Trophoblast cell (in vitro differentiated cells and primary cell): Measurements from ENCODE around the gene MYO5B.

Source experiments
- DNase-seq, 2 donors: peaks; one replicate each; pipeline ENCODE4 v3.0.0-alpha.2; 2016
- H2AFZ ChIP-seq: 2 replicates; pipeline ENCODE4 v1.6.1; 2013; ENCODE audit warnings: low read length, moderate library complexity, mild to moderate bottlenecking; ENCODE audit not compliant: insufficient read depth, poor library complexity
- H2AK5ac ChIP-seq: 2 replicates; pipeline ENCODE4 v1.6.1; 2013; ENCODE audit warnings: mild to moderate bottlenecking, low read length
- H2BK120ac ChIP-seq: 2 replicates; pipeline ENCODE4 v1.6.1; 2013; ENCODE audit warnings: low read length, mild to moderate bottlenecking, moderate library complexity; ENCODE audit not compliant: insufficient read depth, poor library complexity
- H2BK12ac ChIP-seq: 2 replicates; pipeline ENCODE4 v1.6.1; 2013; ENCODE audit warnings: mild to moderate bottlenecking, low read length, moderate library complexity
- H2BK5ac ChIP-seq: 2 replicates; pipeline ENCODE4 v1.6.1; 2013; ENCODE audit warnings: low read length, low read depth, moderate library complexity, mild to moderate bottlenecking; ENCODE audit not compliant: poor library complexity
- H3K14ac ChIP-seq: 2 replicates; pipeline ENCODE4 v1.6.1; 2013; ENCODE audit warnings: mild to moderate bottlenecking, low read length
- H3K18ac ChIP-seq: 2 replicates; pipeline ENCODE4 v1.6.1; 2013; ENCODE audit warnings: mild to moderate bottlenecking, low read length
- H3K23ac ChIP-seq: 2 replicates; pipeline ENCODE4 v1.6.1; 2013; ENCODE audit warnings: low read length
- H3K27ac ChIP-seq: 2 replicates; pipeline ENCODE4 v1.5.1; 2013; ENCODE audit warnings: low read depth, mild to moderate bottlenecking, inconsistent platforms, low read length, moderate library complexity
- H3K27me3 ChIP-seq: 2 replicates; pipeline ENCODE4 v1.6.1; 2013; ENCODE audit warnings: inconsistent platforms, mild to moderate bottlenecking, low read length, moderate library complexity; ENCODE audit not compliant: insufficient read depth
- H3K36me3 ChIP-seq, 2 experiments: 1 replicate in 1 of 2; 2 replicates in 1 of 2; pipeline ENCODE4 v1.6.1; 2013; ENCODE audit warnings: low read length in 2 of 2, mild to moderate bottlenecking in 2 of 2, moderate library complexity in 1 of 2; ENCODE audit not compliant: insufficient read depth in 2 of 2, control insufficient read depth in 1 of 2
- H3K4ac ChIP-seq: 2 replicates; pipeline ENCODE4 v1.6.1; 2013; ENCODE audit warnings: low read depth, mild to moderate bottlenecking, low read length, moderate library complexity
- H3K4me1 ChIP-seq, 2 experiments: 1 replicate in 1 of 2; 2 replicates in 1 of 2; pipeline ENCODE4 v1.6.1; 2013; ENCODE audit warnings: low read length in 2 of 2, mild to moderate bottlenecking in 2 of 2, moderate library complexity in 1 of 2; ENCODE audit not compliant: insufficient read depth in 2 of 2, control insufficient read depth in 1 of 2
- H3K4me2 ChIP-seq: 2 replicates; pipeline ENCODE4 v1.6.1; 2013; ENCODE audit warnings: inconsistent platforms, mild to moderate bottlenecking, low read length, moderate library complexity
- H3K4me3 ChIP-seq: 2 replicates; pipeline ENCODE4 v1.5.1; 2013; ENCODE audit warnings: mild to moderate bottlenecking, low read depth, low read length, inconsistent platforms
- H3K79me1 ChIP-seq: one replicate; pipeline ENCODE4 v1.6.1; 2013; ENCODE audit warnings: low read length
- H3K79me2 ChIP-seq: 2 replicates; pipeline ENCODE4 v1.6.1; 2013; ENCODE audit warnings: low read length, mild to moderate bottlenecking; ENCODE audit not compliant: control insufficient read depth, insufficient read depth, poor library complexity
- H3K9ac ChIP-seq: 2 replicates; pipeline ENCODE4 v1.6.1; 2013; ENCODE audit warnings: mild to moderate bottlenecking, low read length
- H3K9me3 ChIP-seq: 2 replicates; pipeline ENCODE4 v1.6.1; 2013; ENCODE audit warnings: low read depth, mild to moderate bottlenecking, control low read depth, inconsistent platforms, low read length; ENCODE audit not compliant: insufficient read depth
- H4K12ac ChIP-seq: 2 replicates; pipeline ENCODE4 v1.6.1; 2013; ENCODE audit warnings: low read depth, mild to moderate bottlenecking, low read length, moderate library complexity
- H4K8ac ChIP-seq: 2 replicates; pipeline ENCODE4 v1.6.1; 2013; ENCODE audit warnings: low read depth, mild to moderate bottlenecking, low read length, moderate library complexity
- H4K91ac ChIP-seq: one replicate; pipeline ENCODE4 v1.6.1; 2013; ENCODE audit warnings: low read depth, mild to moderate bottlenecking, low read length, moderate library complexity
- WGBS: extraction: QIAGEN DNeasy Blood & Tissue Kit; methylation state at CpG from one replicate; pipeline ENCODE4 v1.1.7; 2013; ENCODE audit warnings: missing lambda C conversion rate; ENCODE audit not compliant: insufficient read length, insufficient coverage; ENCODE audit errors: extremely low coverage; 5-methylcytosine and 5-hydroxymethylcytosine counted together

The MYO5B gene

DNA sequence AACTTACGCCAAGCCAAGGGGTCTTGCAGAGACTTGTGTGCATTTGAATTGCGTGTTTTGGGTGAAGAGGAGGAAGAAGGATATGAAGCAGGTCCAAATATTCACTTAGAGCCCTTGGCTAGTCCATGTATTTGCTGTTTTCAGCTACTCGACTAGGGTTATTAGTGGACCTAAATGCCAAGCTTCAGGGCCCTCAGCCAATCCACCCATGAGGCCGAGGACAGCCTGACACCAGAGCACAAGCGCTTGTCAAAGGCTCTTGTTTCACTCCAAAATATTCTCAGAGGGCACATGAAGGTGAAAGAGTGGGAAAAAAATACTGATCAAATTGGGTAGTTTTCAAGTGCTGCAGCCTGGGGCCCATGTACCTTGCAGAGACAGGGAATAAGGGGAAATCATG lies 206.8 kb downstream of the MYO5B start:
- Histone ChIP-seq H2AK5ac (no peak overlapping the region), H2AFZ (no peak overlapping the region), H3K4me3 (no peak overlapping the region), H3K36me3 (peaks cover 2 to 3% of the 10 kb centered on the region in 2 experiments), H3K27me3 (no peaks in the 10 kb centered on the region), H4K8ac (no peak overlapping the region), H3K79me2 (no peaks in the 10 kb centered on the region), H4K91ac (no peak overlapping the region), H2BK120ac (no peak overlapping the region), H3K9me3 (peaks cover 3% of the 10 kb centered on the region), H2BK5ac (no peak overlapping the region), H3K4me2 (no peak overlapping the region), H3K23ac (no peak overlapping the region), H4K12ac (no peak overlapping the region), H3K4ac (no peak overlapping the region), H3K18ac (no peak overlapping the region), H3K27ac (no peak overlapping the region), H2BK12ac (no peak overlapping the region), H3K14ac (no peak overlapping the region), H3K4me1 (peaks cover 0 to 4% of the 10 kb centered on the region in 2 experiments), H3K79me1 (no peaks in the 10 kb centered on the region), H3K9ac (no peak overlapping the region)
- WGBS, result no CpG with 5 or more reads among the region's 5 CpGs
- no peak for DNase-seq

DNA sequence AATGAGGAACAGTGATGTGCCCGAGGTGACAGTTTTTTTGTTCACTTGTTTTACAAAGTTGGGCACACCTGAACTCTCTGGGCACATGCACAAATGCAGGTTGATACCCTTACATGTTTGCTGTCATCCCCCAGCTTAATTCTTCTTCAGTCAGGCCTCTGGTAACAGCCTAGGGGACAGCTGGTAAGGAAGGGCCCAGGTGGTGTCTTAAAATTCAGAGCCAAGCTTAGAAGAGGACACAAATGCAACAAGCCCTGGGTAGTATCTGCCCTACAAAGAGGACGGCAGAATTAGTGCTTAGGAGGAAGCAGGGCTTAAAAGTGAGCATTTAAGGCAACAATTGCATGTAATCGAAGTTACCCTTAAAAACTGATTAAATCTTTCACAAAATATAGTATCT lies 209.7 kb downstream of the MYO5B start:
- Histone ChIP-seq H3K4me1 (peaks cover 0 to 4% of the 10 kb centered on the region in 2 experiments), H2BK12ac (no peak overlapping the region), H3K4me2 (no peak overlapping the region), H4K12ac (no peak overlapping the region), H3K79me2 (no peaks in the 10 kb centered on the region), H2BK5ac (no peak overlapping the region), H3K18ac (no peak overlapping the region), H3K79me1 (no peaks in the 10 kb centered on the region), H3K14ac (no peak overlapping the region), H3K9ac (no peak overlapping the region), H2AFZ (no peak overlapping the region), H3K27me3 (no peaks in the 10 kb centered on the region), H4K91ac (no peak overlapping the region), H3K36me3 (peaks cover 2 to 3% of the 10 kb centered on the region in 2 experiments), H3K4me3 (no peak overlapping the region), H3K23ac (no peak overlapping the region), H3K27ac (no peak overlapping the region), H2AK5ac (no peak overlapping the region), H4K8ac (no peak overlapping the region), H3K4ac (no peak overlapping the region), H3K9me3 (peaks cover 3% of the 10 kb centered on the region), H2BK120ac (no peak overlapping the region)
- no CpG with 5 or more reads among the region's 3 CpGs for WGBS
- DNase-seq, result no peak

DNA sequence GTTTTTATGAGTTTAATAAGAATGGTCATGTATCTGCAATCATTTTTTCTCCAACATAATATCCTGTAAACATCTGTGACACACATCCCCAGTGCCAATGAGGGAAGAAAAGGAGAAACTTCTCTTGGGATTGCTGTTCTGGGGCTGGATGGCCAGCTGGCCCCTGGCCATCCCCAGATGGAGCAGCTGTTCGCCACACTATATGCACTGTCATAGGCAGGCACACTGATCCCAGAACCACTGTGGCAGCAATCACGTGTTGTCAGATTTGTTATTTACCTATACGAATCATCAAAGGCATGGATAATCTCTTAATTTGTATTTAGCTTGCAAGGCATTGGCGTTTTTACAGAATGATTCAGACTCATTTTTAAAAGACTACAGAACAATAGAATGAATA lies 214.1 kb downstream of the MYO5B start:
- Histone ChIP-seq H3K9me3 (peaks cover 3% of the 10 kb centered on the region), H4K8ac (no peak overlapping the region), H3K27ac (no peak overlapping the region), H2AFZ (no peak overlapping the region), H3K9ac (no peak overlapping the region), H2BK5ac (no peak overlapping the region), H3K14ac (no peak overlapping the region), H3K4ac (no peak overlapping the region), H3K4me2 (no peak overlapping the region), H3K18ac (no peak overlapping the region), H3K27me3 (no peaks in the 10 kb centered on the region), H2BK12ac (no peak overlapping the region), H3K36me3 (peaks cover 5% of the 10 kb centered on the region in 2 experiments), H2BK120ac (no peak overlapping the region), H2AK5ac (no peak overlapping the region), H3K4me3 (no peak overlapping the region), H4K91ac (no peak overlapping the region), H3K79me1 (no peaks in the 10 kb centered on the region), H3K79me2 (no peaks in the 10 kb centered on the region), H3K23ac (no peak overlapping the region), H3K4me1 (no peaks in the 10 kb centered on the region), H4K12ac (no peak overlapping the region)
- no CpG with 5 or more reads among the region's 4 CpGs for WGBS
- no peak for DNase-seq

DNA sequence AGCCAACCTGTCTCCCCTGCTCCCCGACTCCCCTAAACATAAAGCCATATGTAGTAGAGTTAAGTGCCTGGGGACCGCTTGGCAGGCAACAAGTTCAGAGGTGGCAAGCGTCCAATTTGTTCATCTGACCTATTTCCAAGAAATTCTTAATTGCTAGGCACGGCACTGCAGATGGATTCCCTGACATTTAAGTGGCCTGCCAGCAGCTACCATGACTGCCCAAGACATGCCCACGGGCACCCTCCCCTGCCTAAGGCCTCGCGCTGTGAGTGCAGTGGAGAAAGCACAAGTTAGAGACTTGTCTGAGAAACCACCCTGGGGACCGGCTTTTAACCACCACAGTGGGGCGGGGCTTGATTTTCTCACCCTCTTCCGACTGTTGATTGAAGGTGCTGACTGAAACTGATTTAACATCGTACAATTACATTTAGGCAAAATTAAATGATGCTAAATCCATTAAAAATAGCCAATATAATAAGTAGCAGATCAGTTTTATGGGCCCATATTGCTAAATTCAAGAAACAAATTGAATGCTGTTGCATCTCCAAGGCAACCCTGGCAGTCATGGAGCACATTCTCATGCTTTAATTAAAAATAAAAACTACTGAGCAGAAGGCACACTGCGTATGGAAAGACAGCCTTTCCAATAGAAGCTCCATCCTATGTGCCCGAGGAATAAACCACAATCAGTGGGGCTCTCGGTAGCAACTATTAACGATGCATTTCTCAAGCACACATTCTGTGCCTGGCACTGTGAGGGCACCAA lies 218.0 kb downstream of the MYO5B start:
- no peak overlapping the region for H2BK120ac ChIP-seq
- H3K27ac ChIP-seq, result no peak overlapping the region
- H3K23ac ChIP-seq, result no peak overlapping the region
- H3K14ac ChIP-seq, result no peak overlapping the region
- H4K91ac ChIP-seq, result no peak overlapping the region
- no peak overlapping the region for H2AK5ac ChIP-seq
- H3K79me2 ChIP-seq, result no peaks in the 10 kb centered on the region
- H3K4me2 ChIP-seq, result no peak overlapping the region
- H3K4me1 ChIP-seq, result no peaks in the 10 kb centered on the region
- no peak overlapping the region for H2AFZ ChIP-seq
- H4K12ac ChIP-seq, result no peak overlapping the region
- H3K4me3 ChIP-seq, result no peak overlapping the region
- WGBS, result no CpG with 5 or more reads among the region's 15 CpGs
- no peak overlapping the region for H2BK5ac ChIP-seq
- peaks cover 4 to 5% of the 10 kb centered on the region in 2 experiments for H3K36me3 ChIP-seq
- H3K9me3 ChIP-seq, result no peaks in the 10 kb centered on the region
- H3K79me1 ChIP-seq, result no peaks in the 10 kb centered on the region
- no peak overlapping the region for H4K8ac ChIP-seq
- no peak overlapping the region for H3K4ac ChIP-seq
- H3K18ac ChIP-seq, result no peak overlapping the region
- no peak overlapping the region for H3K9ac ChIP-seq
- DNase-seq, result no peak
- H2BK12ac ChIP-seq, result no peak overlapping the region
- H3K27me3 ChIP-seq, result no peaks in the 10 kb centered on the region
